Keratinocyte (primary cell): ENCODE results near the gene LRFN5. TPM values are rescaled to one million over a fixed set of nuclear protein-coding genes. Genes with fewer than 3 reads are reported as not detected.

ENCODE experiments used
- DNase-seq: peaks from one replicate; pipeline ENCODE4 v3.0.0-alpha.2; 2011; ENCODE audit warnings: low read depth, missing footprints, low spot score
- FAIRE-seq: peaks from 2 replicates; lab custom pipeline; 2011; peaks lifted over from hg19 to GRCh38; lab: Jason Lieb, UNC
- H2AFZ ChIP-seq: 2 replicates; pipeline ENCODE4 v1.6.0; 2012; ENCODE audit warnings: low read length, control low read depth, inconsistent platforms; ENCODE audit not compliant: control insufficient read depth
- H3K27ac ChIP-seq: 2 replicates; pipeline ENCODE4 v1.5.1; 2011; ENCODE audit warnings: low read length; ENCODE audit not compliant: control insufficient read depth, insufficient read depth
- H3K27me3 ChIP-seq: 3 replicates; pipeline ENCODE4 v1.6.0; 2011; ENCODE audit warnings: low read length; ENCODE audit not compliant: control insufficient read depth, insufficient read depth; ENCODE audit errors: extremely low read depth
- H3K36me3 ChIP-seq, 2 experiments: 2 replicates in 1 of 2; 3 replicates in 1 of 2; pipeline ENCODE4 v1.5.1; 2011; ENCODE audit warnings: low read length in 2 of 2, mild to moderate bottlenecking in 1 of 2; ENCODE audit not compliant: control insufficient read depth in 2 of 2, insufficient read depth in 2 of 2; ENCODE audit errors: extremely low read depth in 1 of 2
- H3K4me1 ChIP-seq: 3 replicates; pipeline ENCODE4 v1.5.1; 2011; ENCODE audit warnings: low read length; ENCODE audit not compliant: control insufficient read depth, insufficient read depth; ENCODE audit errors: extremely low read depth
- H3K4me2 ChIP-seq: 3 replicates; pipeline ENCODE4 v1.6.0; 2011; ENCODE audit warnings: low read depth, low read length; ENCODE audit not compliant: control insufficient read depth, insufficient read depth; ENCODE audit errors: extremely low read depth
- H3K4me3 ChIP-seq, 3 experiments: fragments of 200-600 bp in 1 of 3; sonication (generic) in 1 of 3; 2 replicates in 2 of 3; 3 replicates in 1 of 3; pipeline ENCODE4 v1.5.1; 2011 to 2016; ENCODE audit warnings: low read length in 3 of 3, mild to moderate bottlenecking in 3 of 3, control low read depth in 2 of 3, inconsistent platforms in 1 of 3, low read depth in 1 of 3, mixed read lengths in 1 of 3, mixed run types in 1 of 3, moderate library complexity in 1 of 3; ENCODE audit not compliant: control insufficient read depth in 2 of 3, insufficient read depth in 2 of 3; ENCODE audit errors: extremely low read depth in 1 of 3
- H3K79me2 ChIP-seq: 2 replicates; pipeline ENCODE4 v1.6.0; 2012; ENCODE audit warnings: low read length; ENCODE audit not compliant: control insufficient read depth, insufficient read depth
- H3K9ac ChIP-seq: 3 replicates; pipeline ENCODE4 v1.6.0; 2011; ENCODE audit warnings: low read length; ENCODE audit not compliant: control insufficient read depth, insufficient read depth; ENCODE audit errors: extremely low read depth
- H3K9me1 ChIP-seq: 3 replicates; pipeline ENCODE4 v1.6.0; 2011; ENCODE audit warnings: low read length; ENCODE audit not compliant: control insufficient read depth, insufficient read depth; ENCODE audit errors: extremely low read depth
- H3K9me3 ChIP-seq: 2 replicates; pipeline ENCODE4 v1.5.1; 2012; ENCODE audit warnings: low read depth, low read length; ENCODE audit not compliant: control insufficient read depth
- H4K20me1 ChIP-seq: 3 replicates; pipeline ENCODE4 v1.6.0; 2011; ENCODE audit warnings: low read length; ENCODE audit not compliant: control insufficient read depth, insufficient read depth; ENCODE audit errors: extremely low read depth
- EZH2 ChIP-seq: IDR thresholded peaks from one replicate; pipeline ENCODE4 v1.6.1; 2012; ENCODE audit warnings: inconsistent platforms, mild to moderate bottlenecking, low read length, moderate library complexity
- dilution Hi-C: fragments of 300-500 bp; cut with MboI; formaldehyde crosslinking; loops from one replicate; pipeline ENCODE4 v1.7.0; 2020; ENCODE audit warnings: low sequenced_read_pairs; ENCODE audit not compliant: extremely low pct_ligation_motif_present
- polyA plus RNA-seq, 5 experiments: library from polyadenylated mRNA; depleted of rRNA in 3 of 5; stranded (reverse) in 3 of 5; stranded (forward) in 1 of 5; unstranded in 1 of 5; fragments of >200 nt; gene quantifications; 1 replicate in 1 of 5; 2 replicates in 3 of 5; 3 replicates in 1 of 5; pipeline versions ENCODE4 v1.2.1 to v1.2.3, GENCODE V29; 2011 to 2012; ENCODE audit warnings: missing spikeins in 2 of 5, low read depth in 1 of 5, low replicate concordance in 1 of 5
- TF ChIP-seq, protein P1 (sequence below), 3 experiments: IDR thresholded peaks in 1 of 3; conservative IDR thresholded peaks in 1 of 3; optimal IDR thresholded peaks in 1 of 3; 2 replicates in 2 of 3; 3 replicates in 1 of 3; pipeline versions ENCODE3 to v1.5.1; 2011; ENCODE audit warnings: low read length in 3 of 3, mild to moderate bottlenecking in 3 of 3, moderate library complexity in 2 of 3, control low read depth in 1 of 3, inconsistent platforms in 1 of 3; ENCODE audit not compliant: insufficient read depth in 2 of 3; ENCODE audit errors: extremely low read depth in 1 of 3

Gene LRFN5
- polyA plus RNA-seq, 1 donor (not counting 4 experiments of a cell fraction or from before 2014, with no cell fraction given), result not detected

DNA sequence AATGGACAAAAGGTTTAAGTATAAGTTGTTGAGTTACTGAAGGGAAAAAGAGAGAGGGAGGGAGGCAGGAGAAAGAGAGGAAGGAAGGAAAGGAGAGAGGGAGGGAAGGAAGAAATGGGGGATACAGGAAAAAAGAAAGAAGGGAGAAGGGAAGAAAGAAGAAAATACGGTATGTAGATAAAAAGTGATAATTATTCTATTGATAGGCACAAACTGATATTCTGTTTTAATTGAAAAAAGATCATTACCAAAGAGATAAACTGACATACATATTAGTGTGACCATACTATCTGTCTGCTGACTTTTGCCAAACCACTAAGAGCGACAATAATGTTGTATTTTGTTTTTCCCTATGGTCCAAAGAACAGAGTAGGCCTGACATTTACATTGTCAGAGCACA, 154.5 kb downstream of the LRFN5 start:
- Histone ChIP-seq H3K4me1 (no peaks in the 10 kb centered on the region), H3K9me1 (no peaks in the 10 kb centered on the region), H3K9ac (no peak overlapping the region), H3K79me2 (no peaks in the 10 kb centered on the region), H3K4me3 (no peak overlapping the region), H4K20me1 (no peaks in the 10 kb centered on the region), H2AFZ (no peak overlapping the region), H3K36me3 (no peaks in the 10 kb centered on the region), H3K27ac (no peak overlapping the region), H3K4me2 (no peak overlapping the region), H3K9me3 (no peaks in the 10 kb centered on the region), H3K27me3 (no peaks in the 10 kb centered on the region)
- dilution Hi-C loops, result no loop called here
- DNase-seq (no peak), FAIRE-seq (no peak)
- TF ChIP-seq EZH2, result no peak
- TF ChIP-seq, protein P1, sequence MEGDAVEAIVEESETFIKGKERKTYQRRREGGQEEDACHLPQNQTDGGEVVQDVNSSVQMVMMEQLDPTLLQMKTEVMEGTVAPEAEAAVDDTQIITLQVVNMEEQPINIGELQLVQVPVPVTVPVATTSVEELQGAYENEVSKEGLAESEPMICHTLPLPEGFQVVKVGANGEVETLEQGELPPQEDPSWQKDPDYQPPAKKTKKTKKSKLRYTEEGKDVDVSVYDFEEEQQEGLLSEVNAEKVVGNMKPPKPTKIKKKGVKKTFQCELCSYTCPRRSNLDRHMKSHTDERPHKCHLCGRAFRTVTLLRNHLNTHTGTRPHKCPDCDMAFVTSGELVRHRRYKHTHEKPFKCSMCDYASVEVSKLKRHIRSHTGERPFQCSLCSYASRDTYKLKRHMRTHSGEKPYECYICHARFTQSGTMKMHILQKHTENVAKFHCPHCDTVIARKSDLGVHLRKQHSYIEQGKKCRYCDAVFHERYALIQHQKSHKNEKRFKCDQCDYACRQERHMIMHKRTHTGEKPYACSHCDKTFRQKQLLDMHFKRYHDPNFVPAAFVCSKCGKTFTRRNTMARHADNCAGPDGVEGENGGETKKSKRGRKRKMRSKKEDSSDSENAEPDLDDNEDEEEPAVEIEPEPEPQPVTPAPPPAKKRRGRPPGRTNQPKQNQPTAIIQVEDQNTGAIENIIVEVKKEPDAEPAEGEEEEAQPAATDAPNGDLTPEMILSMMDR (optimal IDR thresholded peaks at IDR 0.05 in 1 of 3, IDR thresholded peaks at IDR 0.05 in 1 of 3, conservative IDR thresholded peaks at IDR 0.05 in 1 of 3; ENCODE audit: extremely low read depth in 1 of 3, insufficient read depth in 2 of 3, low read length in 3 of 3), result no peak

DNA sequence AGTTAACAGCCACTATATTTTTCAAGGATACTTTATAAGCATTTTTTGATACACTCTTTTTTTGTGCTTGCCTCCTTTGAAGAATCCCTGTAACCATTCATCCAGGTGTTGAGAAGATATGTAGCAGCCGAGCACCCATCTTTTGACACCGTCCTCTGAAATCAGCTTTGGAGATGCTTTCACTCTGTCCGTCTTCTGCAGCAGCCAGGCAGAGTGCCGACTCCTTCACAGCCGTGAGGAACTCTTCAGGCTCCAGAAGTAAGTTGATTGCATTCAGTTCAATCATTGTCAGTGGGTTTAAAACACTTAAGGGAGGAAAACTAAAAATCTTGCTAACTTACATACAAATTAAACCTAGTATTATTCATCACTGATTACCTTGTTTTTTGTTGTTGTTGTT, 160.1 kb downstream of the LRFN5 start:
- Histone ChIP-seq H3K79me2 (no peaks in the 10 kb centered on the region), H4K20me1 (no peaks in the 10 kb centered on the region), H2AFZ (no peak overlapping the region), H3K9ac (no peak overlapping the region), H3K4me2 (no peak overlapping the region), H3K4me1 (no peaks in the 10 kb centered on the region), H3K9me1 (no peaks in the 10 kb centered on the region), H3K9me3 (no peaks in the 10 kb centered on the region), H3K27me3 (no peaks in the 10 kb centered on the region), H3K4me3 (no peak overlapping the region), H3K36me3 (no peaks in the 10 kb centered on the region), H3K27ac (no peak overlapping the region)
- DNase-seq (no peak), FAIRE-seq (no peak)
- dilution Hi-C loops, result no loop called here
- no peak for TF ChIP-seq EZH2
- TF ChIP-seq, protein P1 (optimal IDR thresholded peaks at IDR 0.05 in 1 of 3, IDR thresholded peaks at IDR 0.05 in 1 of 3, conservative IDR thresholded peaks at IDR 0.05 in 1 of 3; ENCODE audit: extremely low read depth in 1 of 3, insufficient read depth in 2 of 3, low read length in 3 of 3), result no peak
